ENCODE results near the gene PAQR8. TPM values are rescaled to one million over a fixed set of nuclear protein-coding genes. Genes with fewer than 3 reads are reported as not detected.

PAQR8 gene
- total and polyA plus RNA-seq, 8 donors = 4.0 to 46.1 (median 15.7) TPM

- Histone ChIP-seq H3K36me3 (no peaks in the 10 kb centered on the region), H3K4me3 (no peak overlapping the region), H3K9me3 (no peaks in the 10 kb centered on the region), H3K4me1 (peaks cover 0 to 23% (median 7%) of the 10 kb centered on the region in 4 donors), H3K27me3 (no peaks in the 10 kb centered on the region), H3K27ac (peak overlapping the region in 2 of 5 donors; percentile 36 to 47)
- intact Hi-C loops (cut with DNase I; ENCODE audit: low total_unique reads) = no loop called here
- no peak for DNase-seq
- no peak for TF ChIP-seq POLR2AphosphoS5 (IDR thresholded peaks at IDR 0.05)
- TF ChIP-seq CTCF (IDR thresholded peaks at IDR 0.05) = no peak
- TF ChIP-seq EP300 (IDR thresholded peaks at IDR 0.05) = no peak
- TF ChIP-seq POLR2A (IDR thresholded peaks at IDR 0.05) = no peak
- 49 to 74% (median 66%) methylated on average over 1 of the region's 1 CpG for WGBS, 5 donors
Observed at GRCh38 chr6:52317211-52317610, 44.7 kb upstream of the PAQR8 start.

DNA sequence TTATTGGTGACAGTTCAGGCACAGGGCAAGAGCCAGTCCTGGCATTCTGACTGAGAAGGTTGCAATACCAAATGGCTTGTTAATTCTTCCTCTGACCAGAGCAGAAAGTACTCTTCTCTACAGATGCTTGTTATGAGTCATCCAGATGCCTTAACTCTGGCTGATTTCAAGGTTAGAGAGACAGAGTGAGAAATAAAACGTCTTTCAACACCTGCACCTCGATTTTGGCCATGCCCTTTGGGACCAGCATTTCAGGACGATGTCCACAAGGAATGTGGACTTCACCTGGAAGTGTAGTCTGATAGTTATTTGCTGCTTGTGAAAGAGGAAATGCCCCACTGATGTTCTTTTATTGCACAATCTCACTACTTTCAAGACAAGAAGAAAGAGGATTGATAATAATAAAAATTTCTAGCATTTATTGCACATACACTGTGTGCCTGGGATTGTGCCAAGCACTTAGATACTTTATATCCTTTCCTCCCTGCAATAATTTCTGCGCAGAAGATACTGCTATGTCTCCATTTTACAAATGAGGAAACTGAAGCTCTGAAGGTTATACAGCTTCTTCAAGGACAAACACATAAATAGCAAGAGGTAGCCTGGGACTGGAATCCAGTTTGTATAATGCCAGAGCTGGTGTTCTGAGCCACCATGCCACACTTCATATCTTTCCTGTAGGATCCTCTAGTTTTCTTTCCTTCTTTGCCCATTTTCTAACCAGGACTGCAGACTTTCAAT, 43.9 kb upstream of the PAQR8 start:
- Histone ChIP-seq H3K36me3 (no peaks in the 10 kb centered on the region), H3K9me3 (no peaks in the 10 kb centered on the region), H3K27me3 (no peaks in the 10 kb centered on the region), H3K4me3 (no peak overlapping the region), H3K27ac (peak overlapping the region in 2 of 5 donors; percentile 36 to 47), H3K4me1 (peaks cover 0 to 23% (median 7%) of the 10 kb centered on the region in 4 donors)
- intact Hi-C loops (cut with DNase I; ENCODE audit: low total_unique reads) = no loop called here
- WGBS, 5 donors = 41 to 56% (median 45%) methylated on average over 4 of the region's 4 CpGs
- TF ChIP-seq CTCF (IDR thresholded peaks at IDR 0.05) = no peak
- TF ChIP-seq POLR2A (IDR thresholded peaks at IDR 0.05) = no peak
- TF ChIP-seq POLR2AphosphoS5 (IDR thresholded peaks at IDR 0.05) = no peak
- TF ChIP-seq EP300 (IDR thresholded peaks at IDR 0.05) = no peak
- no peak for DNase-seq

DNA sequence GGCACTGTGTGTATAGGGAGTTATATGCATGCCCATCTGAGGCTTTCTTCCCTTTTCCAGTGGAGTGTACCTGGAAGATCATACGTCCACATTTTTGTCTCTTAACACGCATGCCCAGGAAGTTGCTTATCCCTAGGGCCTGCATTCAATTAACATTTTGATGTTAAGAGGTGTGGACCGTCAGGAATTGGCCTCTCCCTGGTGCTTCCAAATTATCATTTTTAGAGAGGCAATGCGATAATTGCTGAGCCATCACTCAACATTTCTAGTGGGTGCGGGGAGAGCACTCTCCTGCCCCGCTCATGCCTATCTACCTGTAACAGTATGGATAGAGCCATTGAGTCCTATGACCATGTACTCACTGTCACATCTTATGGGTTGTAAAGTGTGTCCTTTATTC, 37.8 kb upstream of the PAQR8 start:
- TF ChIP-seq POLR2AphosphoS5 (IDR thresholded peaks at IDR 0.05) (no peak), EP300 (IDR thresholded peaks at IDR 0.05) (no peak), POLR2A (IDR thresholded peaks at IDR 0.05) (no peak), CTCF (IDR thresholded peaks at IDR 0.05) (no peak)
- intact Hi-C loops (cut with DNase I; ENCODE audit: low total_unique reads) = no loop called here
- no peak overlapping the region for H3K27ac ChIP-seq
- 87 to 97% (median 93%) methylated on average over 6 of the region's 6 CpGs for WGBS, 5 donors
- peaks cover 3 to 27% (median 22%) of the 10 kb centered on the region in 4 donors for H3K4me1 ChIP-seq
- H3K36me3 ChIP-seq = no peaks in the 10 kb centered on the region
- no peak overlapping the region for H3K4me3 ChIP-seq
- DNase-seq = no peak
- H3K27me3 ChIP-seq = no peaks in the 10 kb centered on the region
- H3K9me3 ChIP-seq = no peaks in the 10 kb centered on the region

DNA sequence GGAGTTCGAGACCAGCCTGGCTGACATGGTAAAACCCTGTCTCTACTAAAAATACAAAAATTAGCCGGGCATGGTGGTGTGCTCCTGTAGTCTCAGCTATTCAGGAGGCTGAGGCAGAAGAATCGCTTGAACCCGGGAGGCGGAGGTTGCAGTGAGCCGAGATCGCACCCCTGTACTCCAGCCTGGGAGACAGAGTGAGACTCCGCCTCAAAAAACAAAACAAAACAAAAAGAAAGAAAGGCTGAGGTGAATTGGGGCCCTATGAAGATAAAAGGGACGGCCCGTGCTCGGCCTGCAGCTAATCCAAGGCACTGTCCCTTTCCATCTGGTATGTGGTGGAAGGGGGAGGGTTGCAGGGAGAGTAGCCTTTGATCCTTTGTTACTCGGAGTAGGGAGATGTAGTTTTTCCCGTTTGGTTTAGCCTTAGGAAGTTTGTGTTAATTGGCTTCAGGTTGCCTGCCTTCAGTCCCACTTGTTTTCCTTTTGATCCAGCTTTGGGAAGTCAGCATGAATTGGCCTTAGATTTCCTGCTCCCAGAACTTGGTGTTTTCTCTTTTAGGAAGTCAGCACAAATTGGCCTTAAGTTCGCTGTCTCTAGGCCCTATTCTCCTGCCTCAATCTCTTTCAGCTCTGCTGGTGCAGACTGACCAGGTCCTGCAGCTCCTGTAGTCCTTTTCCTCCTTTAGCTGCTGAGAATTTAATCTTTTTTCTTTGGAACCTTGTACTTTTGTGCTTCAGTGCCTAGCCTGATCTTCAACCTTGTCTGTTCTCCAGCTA, 36.1 kb upstream of the PAQR8 start:
- H3K27ac ChIP-seq = peak overlapping the region in 4 of 5 donors; percentile 25 to 70 (median 53)
- no peaks in the 10 kb centered on the region for H3K36me3 ChIP-seq
- H3K27me3 ChIP-seq = no peaks in the 10 kb centered on the region
- TF ChIP-seq POLR2AphosphoS5 (IDR thresholded peaks at IDR 0.05) = no peak
- TF ChIP-seq POLR2A (IDR thresholded peaks at IDR 0.05) = no peak
- no peak for TF ChIP-seq CTCF (IDR thresholded peaks at IDR 0.05)
- no peak for TF ChIP-seq EP300 (IDR thresholded peaks at IDR 0.05)
- peak in 1 of 2 donors; percentile 59 for DNase-seq
- H3K4me1 ChIP-seq = peaks cover 6 to 40% (median 31%) of the 10 kb centered on the region in 4 donors
- intact Hi-C loops (cut with DNase I; ENCODE audit: low total_unique reads) = no loop called here
- WGBS, 5 donors = 52 to 75% (median 61%) methylated on average over 14 of the region's 14 CpGs
- H3K9me3 ChIP-seq = no peaks in the 10 kb centered on the region
- H3K4me3 ChIP-seq = no peak overlapping the region
